ENCODE results near the gene CDH13.

Gene CDH13

GRCh38 chr16:83722456-83723183 is 1095.9 kb downstream of the CDH13 start:
- Histone ChIP-seq H3K4me1 (ENCODE audit: control insufficient read depth, low read length) (no peaks in the 10 kb centered on the region), H3F3A (ENCODE audit: control insufficient read depth, insufficient read depth) (no peaks in the 10 kb centered on the region), H3K36me3 (ENCODE audit: control insufficient read depth, low read length) (no peaks in the 10 kb centered on the region), H3K4me2 (ENCODE audit: low read length) (no peak overlapping the region), H4K20me1 (ENCODE audit: control insufficient read depth, insufficient read depth, low read depth, low read length) (no peaks in the 10 kb centered on the region), H3K27ac (ENCODE audit: low read depth, low read length) (no peak overlapping the region), H3K9me3 (ENCODE audit: control insufficient read depth, insufficient read depth, low read length) (no peaks in the 10 kb centered on the region), H3K9me2 (replicated peaks; ENCODE audit: control insufficient read depth, low read length) (no peaks in the 10 kb centered on the region), H3K27me3 (ENCODE audit: control insufficient read depth, low read length) (no peaks in the 10 kb centered on the region), H3K4me3 (ENCODE audit: low read length) (no peak overlapping the region), H3K79me2 (ENCODE audit: control insufficient read depth, low read length) (no peaks in the 10 kb centered on the region)
- TF ChIP-seq EZH2phosphoT487 (IDR thresholded peaks at IDR 0.05; ENCODE audit: borderline replicate concordance, low read length): no peak
- TF ChIP-seq CTCF (IDR thresholded peaks at IDR 0.05; ENCODE audit: low read depth, low read length, poor library complexity, severe bottlenecking): no peak

GRCh38 chr16:83723244-83723643 is 1096.5 kb downstream of the CDH13 start:
- H3K4me1 ChIP-seq (ENCODE audit: control insufficient read depth, low read length): no peaks in the 10 kb centered on the region
- no peaks in the 10 kb centered on the region for H3K36me3 ChIP-seq (ENCODE audit: control insufficient read depth, low read length)
- no peak overlapping the region for H3K27ac ChIP-seq (ENCODE audit: low read depth, low read length)
- no peak overlapping the region for H3K4me2 ChIP-seq (ENCODE audit: low read length)
- no peaks in the 10 kb centered on the region for H3K27me3 ChIP-seq (ENCODE audit: control insufficient read depth, low read length)
- no peak for TF ChIP-seq EZH2phosphoT487 (IDR thresholded peaks at IDR 0.05; ENCODE audit: borderline replicate concordance, low read length)
- TF ChIP-seq CTCF (IDR thresholded peaks at IDR 0.05; ENCODE audit: low read depth, low read length, poor library complexity, severe bottlenecking): no peak
- H3K9me2 ChIP-seq (replicated peaks; ENCODE audit: control insufficient read depth, low read length): no peaks in the 10 kb centered on the region
- H3K79me2 ChIP-seq (ENCODE audit: control insufficient read depth, low read length): no peaks in the 10 kb centered on the region
- H3K9me3 ChIP-seq (ENCODE audit: control insufficient read depth, insufficient read depth, low read length): no peaks in the 10 kb centered on the region
- H3K4me3 ChIP-seq (ENCODE audit: low read length): no peak overlapping the region
- no peaks in the 10 kb centered on the region for H3F3A ChIP-seq (ENCODE audit: control insufficient read depth, insufficient read depth)
- H4K20me1 ChIP-seq (ENCODE audit: control insufficient read depth, insufficient read depth, low read depth, low read length): no peaks in the 10 kb centered on the region

- TF ChIP-seq EZH2phosphoT487 (IDR thresholded peaks at IDR 0.05; ENCODE audit: borderline replicate concordance, low read length): no peak
- no peak for TF ChIP-seq CTCF (IDR thresholded peaks at IDR 0.05; ENCODE audit: low read depth, low read length, poor library complexity, severe bottlenecking)
- Histone ChIP-seq H3K27ac (ENCODE audit: low read depth, low read length) (no peak overlapping the region), H3K4me3 (ENCODE audit: low read length) (no peak overlapping the region), H3K27me3 (ENCODE audit: control insufficient read depth, low read length) (no peaks in the 10 kb centered on the region), H3K9me2 (replicated peaks; ENCODE audit: control insufficient read depth, low read length) (no peaks in the 10 kb centered on the region), H3K4me2 (ENCODE audit: low read length) (no peak overlapping the region), H4K20me1 (ENCODE audit: control insufficient read depth, insufficient read depth, low read depth, low read length) (no peaks in the 10 kb centered on the region), H3K79me2 (ENCODE audit: control insufficient read depth, low read length) (no peaks in the 10 kb centered on the region), H3F3A (ENCODE audit: control insufficient read depth, insufficient read depth) (no peaks in the 10 kb centered on the region), H3K36me3 (ENCODE audit: control insufficient read depth, low read length) (no peaks in the 10 kb centered on the region), H3K9me3 (ENCODE audit: control insufficient read depth, insufficient read depth, low read length) (no peaks in the 10 kb centered on the region), H3K4me1 (ENCODE audit: control insufficient read depth, low read length) (no peaks in the 10 kb centered on the region)
These were observed 1097.1 kb downstream of the CDH13 start for GRCh38 chr16:83723901-83724300.

Measured in DOHH2 (cell line).